GM18951 (cell line): ENCODE results near the gene CNPY1.
"Not testable (repeated sequence)": the region's sequence is repeated elsewhere in the genome, so short reads cannot be mapped to it uniquely, and the experiment has no call there.

Experiments used
- POLR2A ChIP-seq: IDR thresholded peaks from 4 replicates; pipeline ENCODE4 v1.6.1; 2011; ENCODE audit warnings: mild to moderate bottlenecking; ENCODE audit not compliant: insufficient read length, insufficient read depth; ENCODE audit errors: extremely low read depth
- in situ Hi-C: fragments of 300-500 bp; cut with MboI; formaldehyde crosslinking; loops from one replicate; pipeline ENCODE4 v1.12.0; 2022; ENCODE audit warnings: low sequenced_read_pairs, mixed read lengths, inconsistent platforms; ENCODE audit not compliant: unreplicated experiment

The CNPY1 gene

DNA sequence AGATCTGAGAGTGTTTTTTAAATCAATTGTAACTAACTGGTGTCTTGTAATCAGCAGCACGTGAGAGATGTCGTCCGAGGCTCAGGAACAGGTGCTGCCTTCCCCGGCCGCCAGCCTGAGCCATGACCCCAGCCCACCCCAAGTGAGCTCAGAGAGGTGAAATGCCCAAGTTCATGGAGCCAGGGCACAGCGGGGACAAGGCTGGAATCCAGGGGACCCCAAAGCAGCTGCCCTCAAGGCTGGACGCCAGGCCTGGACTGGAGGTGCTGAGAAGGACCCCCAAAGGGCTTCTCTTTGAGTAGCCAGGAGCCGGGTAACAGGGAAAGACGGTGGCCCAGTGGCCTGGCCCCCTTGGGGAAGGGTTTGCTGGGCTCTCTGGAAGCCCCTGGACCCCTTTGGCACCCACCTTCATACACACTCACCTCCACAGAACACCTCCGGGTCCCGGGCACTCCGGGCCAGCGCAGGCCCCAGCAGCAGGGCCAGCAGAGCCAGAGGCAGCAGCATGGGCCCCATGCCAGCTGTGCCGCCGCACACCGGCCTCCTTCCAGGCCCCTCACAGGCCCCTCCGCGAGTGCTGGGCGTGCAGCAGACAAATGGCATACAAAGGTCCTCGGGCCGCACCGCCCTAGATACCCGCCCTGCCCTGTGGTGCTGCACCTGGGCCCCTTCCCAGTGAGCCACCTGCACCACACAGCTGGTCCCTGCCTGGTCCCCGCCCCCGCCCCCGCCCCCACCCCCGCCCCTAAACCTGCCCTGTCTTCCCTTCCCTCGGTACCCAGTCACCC, 24.0 kb upstream of the CNPY1 start:
- in situ Hi-C loops, result no loop called here
- TF ChIP-seq POLR2A, result no peak

DNA sequence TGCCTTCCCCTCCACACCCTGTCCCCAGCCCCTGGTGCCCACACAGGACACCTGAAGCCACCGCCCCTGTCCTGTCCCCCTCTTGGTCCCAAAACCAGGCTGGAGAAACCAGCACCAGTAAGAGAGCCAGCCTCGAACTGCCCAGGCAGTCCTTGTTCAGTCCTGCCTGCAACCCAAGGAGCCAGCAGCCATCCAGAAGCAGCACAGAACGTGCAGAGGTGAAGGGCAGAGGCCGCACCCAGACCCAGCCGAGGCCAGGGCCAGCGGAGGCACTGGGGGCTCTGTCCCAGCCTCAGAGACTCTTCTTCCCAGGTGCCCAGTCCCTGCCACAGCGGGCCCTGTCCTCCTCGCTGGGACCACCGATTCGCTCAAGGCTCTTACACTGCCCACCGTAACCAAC, 23.3 kb upstream of the CNPY1 start:
- in situ Hi-C loops, result no loop called here
- no peak for TF ChIP-seq POLR2A

DNA sequence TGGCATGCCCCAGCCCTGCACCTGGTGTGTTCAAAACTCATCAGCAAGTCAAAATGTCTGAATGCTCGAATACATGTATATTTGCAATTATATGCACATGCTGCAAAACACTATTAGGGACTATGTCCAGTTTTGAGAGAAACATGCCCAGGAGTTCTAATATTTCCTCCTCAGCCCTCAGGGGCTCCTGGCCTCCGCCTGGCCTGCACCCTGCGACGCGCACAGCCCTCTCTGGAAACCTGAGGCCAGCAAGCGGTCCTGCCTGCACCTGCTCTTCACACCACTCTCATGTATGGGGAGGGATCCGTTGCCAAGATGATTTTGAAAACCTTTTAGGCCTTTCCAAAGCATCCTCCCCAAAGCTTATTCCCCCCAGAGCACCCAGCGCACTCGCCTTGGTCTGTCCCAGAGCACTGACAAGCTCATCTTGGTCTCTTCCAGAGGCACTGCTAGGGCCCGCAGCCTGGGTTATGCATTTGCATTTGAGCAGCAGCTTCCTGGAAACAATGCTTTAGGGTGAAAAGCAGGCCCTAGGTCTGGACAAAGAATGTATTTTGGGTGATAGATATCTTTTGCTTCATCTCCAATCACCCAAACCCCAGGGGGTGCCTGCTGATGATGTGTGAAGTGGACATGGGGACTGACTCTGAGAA, 22.6 kb upstream of the CNPY1 start:
- in situ Hi-C loops, result no loop called here

DNA sequence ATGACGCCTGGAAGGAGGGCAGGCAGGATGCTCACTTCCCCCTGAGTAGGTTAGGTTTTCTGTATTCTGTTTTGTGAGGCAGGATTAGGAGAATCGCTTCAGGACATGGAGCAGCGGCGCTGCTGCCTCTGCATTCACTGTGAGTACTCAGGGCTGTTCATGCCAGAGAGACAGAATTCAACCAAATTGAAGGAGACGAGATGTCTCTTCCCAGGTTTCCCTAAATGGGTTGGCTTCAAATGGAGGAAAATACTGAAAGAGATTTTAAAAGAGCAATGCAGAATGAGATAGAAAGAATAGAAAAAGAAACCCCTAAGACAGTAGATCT, 21.9 kb upstream of the CNPY1 start:
- no peak for TF ChIP-seq POLR2A
- in situ Hi-C loops, result no loop called here

More for the DNA sequence above, 22.6 kb upstream of the CNPY1 start:
- no peak for TF ChIP-seq POLR2A

DNA sequence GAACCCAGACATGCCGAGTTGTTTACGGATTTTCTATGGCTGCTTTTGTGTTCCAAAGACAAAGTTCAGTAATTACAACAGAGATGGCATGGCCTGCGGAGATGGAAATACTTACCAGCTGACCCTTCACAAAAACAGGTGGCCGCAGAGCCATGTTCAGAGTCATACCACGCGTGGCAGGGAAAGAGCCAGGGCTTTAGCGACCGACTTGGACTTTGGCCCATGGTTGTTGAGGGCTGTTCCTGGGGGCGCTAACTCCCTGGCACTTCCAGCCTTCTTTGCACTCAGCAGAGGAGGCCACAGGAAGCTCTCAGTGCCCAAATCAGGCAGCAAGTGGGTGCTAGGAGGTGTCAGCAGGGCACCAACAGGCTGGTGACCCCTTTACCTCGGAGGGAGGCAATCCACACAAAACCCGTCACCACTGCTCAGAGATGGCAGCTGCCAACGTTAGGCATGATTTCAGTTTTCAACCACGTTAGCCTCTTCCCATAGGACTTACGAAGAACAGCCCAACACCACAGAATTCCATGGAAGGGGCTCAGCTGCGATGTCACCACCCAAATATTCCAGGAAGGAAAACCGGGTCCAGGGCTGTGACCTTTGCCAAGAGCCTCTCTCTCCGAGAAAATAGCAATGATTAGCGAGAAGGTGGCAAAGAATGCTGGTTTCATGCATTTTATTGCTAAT, 21.4 kb upstream of the CNPY1 start:
- no peak for TF ChIP-seq POLR2A
- in situ Hi-C loops, result no loop called here

DNA sequence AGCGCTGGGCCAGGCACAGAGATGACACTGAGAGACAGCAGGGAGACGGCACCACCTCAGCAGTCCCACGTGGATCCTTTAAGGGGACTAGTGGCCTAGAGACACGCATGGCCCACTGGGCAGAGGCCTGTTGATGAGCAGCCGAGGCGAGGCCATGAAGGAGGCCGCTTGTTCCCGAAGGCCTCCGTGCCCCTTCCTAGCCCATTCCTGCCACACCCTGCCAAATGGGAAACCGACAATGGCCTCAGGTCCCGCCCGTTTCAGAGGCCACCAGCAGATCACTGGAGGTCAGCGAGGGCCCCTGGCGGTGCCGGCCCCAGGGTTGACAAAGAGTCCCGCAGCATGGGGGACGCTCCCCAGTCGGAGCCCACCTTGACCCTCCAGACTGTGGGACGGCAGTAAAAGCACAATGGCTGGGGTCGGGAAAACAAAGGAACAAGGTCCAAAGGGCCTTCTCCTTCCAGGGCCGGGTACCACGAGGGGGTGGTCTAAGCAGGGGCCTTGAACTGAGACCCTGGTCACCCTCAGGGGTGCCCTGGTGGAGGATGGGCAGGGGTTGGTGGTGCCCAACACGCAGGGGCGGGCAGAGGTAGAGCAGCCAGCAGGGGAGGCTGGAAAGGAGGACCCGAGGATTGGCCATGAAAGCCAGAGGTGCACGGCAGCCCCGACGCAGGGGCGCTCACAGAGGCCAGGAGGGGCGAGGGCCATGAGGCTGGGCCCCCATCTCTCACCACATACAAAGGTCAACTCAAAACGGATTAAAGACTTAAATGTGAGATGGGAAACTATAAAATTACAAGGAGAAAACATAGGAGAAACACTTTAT, 19.9 kb upstream of the CNPY1 start:
- in situ Hi-C loops, result no loop called here
- TF ChIP-seq POLR2A, result no peak

DNA sequence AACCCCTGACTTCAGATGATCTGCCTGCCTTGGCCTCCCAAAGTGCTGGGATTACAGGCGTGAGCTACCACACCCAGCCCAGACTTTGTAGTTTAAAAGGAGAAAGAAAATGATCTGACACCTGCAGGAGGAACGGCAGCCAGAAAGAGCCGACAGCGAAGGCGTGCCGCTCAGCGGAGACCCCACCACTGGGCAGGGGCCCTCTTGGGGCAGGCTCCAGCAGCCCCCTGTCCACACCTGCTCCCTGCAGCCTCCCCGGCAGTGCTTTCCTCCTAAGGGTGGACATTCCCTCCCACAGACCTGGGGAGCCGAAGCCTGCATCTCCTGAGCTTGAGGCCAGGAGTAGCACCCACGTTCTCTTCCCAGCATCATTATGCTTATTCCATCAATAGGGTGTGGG, 19.2 kb upstream of the CNPY1 start:
- in situ Hi-C loops, result no loop called here
- no peak for TF ChIP-seq POLR2A

DNA sequence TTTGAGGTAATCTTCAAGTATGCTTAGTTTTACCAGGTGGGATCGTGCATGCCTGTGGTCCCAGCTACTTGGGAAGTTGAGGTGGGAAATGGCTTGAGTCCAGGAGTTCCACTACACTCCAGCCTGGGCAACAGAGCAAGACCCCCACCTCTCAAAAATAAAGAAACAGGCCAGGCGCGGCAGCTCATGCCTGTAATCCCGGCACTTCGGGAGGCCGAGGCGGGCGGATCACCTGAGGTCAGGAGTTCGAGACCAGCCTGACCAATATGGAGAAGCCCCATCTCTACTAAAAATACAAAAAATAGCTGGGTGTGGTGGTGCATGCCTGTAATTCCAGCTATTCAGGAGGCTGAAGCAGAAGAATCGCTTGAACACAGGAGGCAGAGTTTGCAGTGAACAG, 16.6 kb upstream of the CNPY1 start:
- in situ Hi-C loops, result not testable (repeated sequence)

DNA sequence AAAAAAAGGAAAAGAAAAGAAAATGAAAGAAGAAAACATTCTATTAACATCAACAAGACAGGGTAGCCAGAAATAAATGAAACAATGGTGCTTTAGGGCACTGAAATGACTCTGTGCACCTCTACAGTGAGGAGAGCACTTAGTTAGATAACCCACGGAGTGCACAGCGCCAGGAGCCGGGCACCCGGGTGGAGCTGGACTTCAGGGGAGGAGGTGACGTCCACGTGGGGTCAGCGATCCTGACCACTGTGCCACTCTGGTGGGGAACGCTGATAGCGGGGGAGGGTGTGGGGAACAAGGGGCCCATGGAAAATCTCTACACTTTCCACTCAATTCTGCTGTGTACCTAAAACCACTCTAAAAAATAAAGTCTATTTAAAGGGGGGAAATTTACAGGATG, 15.7 kb upstream of the CNPY1 start:
- TF ChIP-seq POLR2A, result no peak
- in situ Hi-C loops, result no loop called here

DNA sequence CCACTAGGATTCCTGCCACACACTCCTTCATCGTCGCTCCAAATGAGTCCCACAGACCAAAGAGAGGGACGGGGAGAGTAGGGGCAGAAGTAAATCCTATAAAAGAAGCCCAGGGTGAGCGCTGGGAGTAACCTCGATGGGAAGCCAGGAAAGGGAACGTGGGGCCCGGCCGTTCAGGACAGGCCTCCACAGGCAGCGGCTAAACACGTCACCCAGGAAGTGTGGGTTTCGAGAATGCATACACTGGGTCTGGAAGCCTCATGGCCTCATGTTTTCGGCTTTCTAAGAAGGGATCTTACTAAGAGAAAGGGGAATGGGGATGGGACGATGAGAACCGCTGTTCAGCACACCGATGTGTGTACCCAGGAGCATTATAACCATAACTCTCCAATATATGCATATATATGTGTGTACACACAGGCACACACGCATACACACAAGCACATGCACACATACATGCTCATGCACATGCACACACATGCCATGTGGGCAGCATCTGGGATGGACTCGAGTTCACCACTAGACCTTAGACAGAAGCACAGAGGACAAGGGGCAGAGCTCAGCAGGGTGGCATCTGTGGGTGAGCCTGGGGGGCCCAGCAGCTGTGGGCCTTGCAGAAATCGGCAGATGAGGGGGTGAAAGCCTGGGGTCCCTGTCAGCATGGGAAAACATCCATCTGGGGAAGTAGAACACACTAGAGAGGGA, 14.8 kb upstream of the CNPY1 start:
- TF ChIP-seq POLR2A, result no peak
- in situ Hi-C loops, result no loop called here

DNA sequence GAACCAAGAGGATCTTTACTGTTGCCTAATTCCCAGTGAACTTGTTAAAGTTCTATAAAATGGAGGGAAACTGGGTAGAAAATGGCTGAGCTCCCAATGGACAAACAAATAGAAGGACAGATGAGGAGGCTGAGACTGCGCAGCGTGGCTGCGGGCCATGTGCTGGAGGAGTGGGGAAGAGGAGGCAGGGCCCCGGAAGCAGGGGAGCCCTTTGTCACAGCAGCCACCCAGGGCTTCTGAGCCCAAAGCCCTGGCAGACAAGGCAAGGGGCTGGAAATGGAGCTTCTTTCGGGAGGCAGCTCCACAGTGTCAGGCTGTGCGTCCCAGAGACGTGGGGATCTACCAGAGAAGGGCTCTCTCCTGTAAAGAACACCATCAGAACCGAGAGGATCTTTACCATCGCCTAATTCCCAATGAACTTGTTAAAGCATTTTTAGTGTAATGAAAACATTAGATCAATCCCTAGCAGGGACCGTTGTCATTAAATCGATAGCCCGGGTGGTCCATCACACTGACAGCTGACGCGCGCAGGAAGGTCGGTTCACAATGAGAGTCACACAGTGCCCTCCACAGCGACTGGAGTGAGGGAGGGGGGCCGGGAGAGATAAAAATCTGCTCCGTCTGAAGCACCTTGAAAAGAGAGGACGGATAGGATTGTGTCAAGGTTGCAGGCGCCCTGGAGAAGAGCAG, 14.0 kb upstream of the CNPY1 start:
- no peak for TF ChIP-seq POLR2A
- in situ Hi-C loops, result no loop called here

DNA sequence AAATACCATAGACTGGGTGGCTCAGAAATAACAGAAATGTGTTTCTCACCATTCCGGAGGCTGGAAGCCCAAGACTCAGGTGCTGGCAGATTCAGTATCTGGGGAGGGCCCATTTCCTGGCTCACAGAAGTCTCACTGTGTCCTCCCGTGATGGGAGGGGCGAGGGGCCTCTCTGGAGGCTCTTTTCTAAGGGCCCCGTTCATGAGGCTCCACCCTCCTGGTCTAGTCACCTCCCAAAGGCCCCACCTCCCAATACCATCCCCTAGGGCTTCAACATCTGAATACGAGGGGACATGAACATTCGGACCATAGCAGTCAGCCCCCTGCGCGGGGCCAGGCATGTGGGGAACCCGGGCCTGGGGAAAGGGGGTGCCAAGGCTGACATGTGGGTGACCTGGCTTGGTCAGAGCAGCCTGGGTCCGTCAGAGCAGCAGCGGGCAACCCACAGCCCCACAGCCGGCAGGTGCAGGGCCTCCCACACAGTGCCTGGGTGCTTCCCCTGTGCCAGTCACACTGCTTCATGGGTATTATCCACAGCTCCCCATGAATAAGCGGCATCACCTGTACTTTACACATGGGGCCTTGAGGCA, 13.3 kb upstream of the CNPY1 start:
- in situ Hi-C loops, result no loop called here
- no peak for TF ChIP-seq POLR2A
